Gastrocnemius medialis (tissue), 4 donors: ENCODE data around the gene SH3TC1. TPM values are rescaled to one million over a fixed set of nuclear protein-coding genes. Genes with fewer than 3 reads are reported as not detected.
A peak's percentile ranks its signal among the peaks of the same experiment; 100 is the strongest.

Experiments
- ATAC-seq, 2 donors: fragments of 150-250 bp; one replicate each; pipeline ENCODE4 v1.9.1; 2016
- DNase-seq, 2 donors: peaks; one replicate each; pipeline ENCODE4 v3.0.0-alpha.2; 2019
- H3K27ac ChIP-seq, 4 donors: fragments of 200-600 bp; sonication (generic); 1 replicate in 1 of 4; 2 replicates in 3 of 4; pipeline ENCODE4 v1.5.1; 2016 to 2018; ENCODE audit warnings: mild to moderate bottlenecking in 2 of 4, moderate library complexity in 1 of 4
- H3K27me3 ChIP-seq, 3 donors: fragments of 200-600 bp; sonication (generic) in 2 of 3; 1 replicate in 1 of 3; 2 replicates in 2 of 3; pipeline versions ENCODE4 v1.5.1 to v1.6.0; 2016 to 2019; ENCODE audit warnings: mild to moderate bottlenecking in 1 of 3, moderate library complexity in 1 of 3
- H3K36me3 ChIP-seq, 2 donors: fragments of 200-600 bp; sonication (generic) in 1 of 2; one replicate each; pipeline ENCODE4 v1.5.1; 2017 to 2018
- H3K4me1 ChIP-seq, 2 donors: fragments of 200-600 bp; sonication (generic) in 1 of 2; one replicate each; pipeline ENCODE4 v1.5.1; 2016 to 2017; ENCODE audit warnings: mild to moderate bottlenecking in 2 of 2
- H3K4me3 ChIP-seq, 4 donors: fragments of 200-600 bp; sonication (generic) in 3 of 4; 1 replicate in 1 of 4; 2 replicates in 3 of 4; pipeline ENCODE4 v1.5.1; 2016 to 2019; ENCODE audit warnings: mild to moderate bottlenecking in 2 of 4
- H3K9me3 ChIP-seq, 3 donors: fragments of 200-600 bp; sonication (generic) in 2 of 3; 1 replicate in 1 of 3; 2 replicates in 2 of 3; pipeline ENCODE4 v1.5.1; 2016 to 2019
- CTCF ChIP-seq, 5 experiments: fragments of 450-650 bp in 3 of 5; fragments of 200-600 bp in 2 of 5; sonication (generic) in 2 of 5; IDR thresholded peaks in 4 of 5; conservative IDR thresholded peaks in 1 of 5; 1 replicate in 4 of 5; 2 replicates in 1 of 5; pipeline ENCODE4 v1.5.1; 2016 to 2019; ENCODE audit warnings: antibody characterized with exemption in 5 of 5, mild to moderate bottlenecking in 3 of 5, moderate library complexity in 3 of 5
- POLR2A ChIP-seq, 2 donors: fragments of 450-650 bp; IDR thresholded peaks; one replicate each; pipeline ENCODE4 v1.6.1; 2017; ENCODE audit warnings: antibody characterized with exemption in 2 of 2, mild to moderate bottlenecking in 2 of 2, moderate library complexity in 2 of 2
- in situ Hi-C, 4 donors: fragments of 200-750 bp; cut with MboI; loops; one replicate each; pipeline versions ENCODE4 v1.15.0 to v1.8.0; 2017; ENCODE audit warnings: low sequenced_read_pairs in 4 of 4
- intact Hi-C: fragments of 100-400 bp; cut with DNase I; formaldehyde crosslinking; loops from one replicate; pipeline ENCODE4 v1.15.1; 2023; ENCODE audit warnings: low total_unique reads
- total RNA-seq, 4 donors: library from RNA; depleted of rRNA; stranded (reverse); fragments of >200 nt; gene quantifications; one replicate each; pipeline versions ENCODE4 v1.1.0 to v1.2.3, GENCODE V29; 2016

The SH3TC1 gene
- total RNA-seq, 4 donors from 2014 or later, result 2.9 to 8.5 (median 5.8) TPM

- no peaks in the 10 kb centered on the region for H3K36me3 ChIP-seq
- in situ Hi-C loops, result loop anchor here (5.0 kb wide), 2 partner anchors 157 to 162 kb away; no protein-coding TSS in a partner anchor
- H3K4me1 ChIP-seq, result peaks cover 8 to 15% of the 10 kb centered on the region in 2 donors
- H3K9me3 ChIP-seq, result no peaks in the 10 kb centered on the region
- intact Hi-C loops, result loop anchor here (5.0 kb wide), 1 partner anchor 347 kb away; the partner anchor contains the start of gene CPZ
- DNase-seq (no peak), ATAC-seq (no peak)
- TF ChIP-seq POLR2A (IDR thresholded peaks at IDR 0.05) (no peak), CTCF (IDR thresholded peaks at IDR 0.05 in 4 of 5, conservative IDR thresholded peaks at IDR 0.05 in 1 of 5) (no peak)
- no peak overlapping the region for H3K27ac ChIP-seq
- H3K27me3 ChIP-seq, result no peaks in the 10 kb centered on the region
- H3K4me3 ChIP-seq, result no peak overlapping the region
Observed at GRCh38 chr4:8244931-8245460, 45.9 kb downstream of the SH3TC1 start.

DNA sequence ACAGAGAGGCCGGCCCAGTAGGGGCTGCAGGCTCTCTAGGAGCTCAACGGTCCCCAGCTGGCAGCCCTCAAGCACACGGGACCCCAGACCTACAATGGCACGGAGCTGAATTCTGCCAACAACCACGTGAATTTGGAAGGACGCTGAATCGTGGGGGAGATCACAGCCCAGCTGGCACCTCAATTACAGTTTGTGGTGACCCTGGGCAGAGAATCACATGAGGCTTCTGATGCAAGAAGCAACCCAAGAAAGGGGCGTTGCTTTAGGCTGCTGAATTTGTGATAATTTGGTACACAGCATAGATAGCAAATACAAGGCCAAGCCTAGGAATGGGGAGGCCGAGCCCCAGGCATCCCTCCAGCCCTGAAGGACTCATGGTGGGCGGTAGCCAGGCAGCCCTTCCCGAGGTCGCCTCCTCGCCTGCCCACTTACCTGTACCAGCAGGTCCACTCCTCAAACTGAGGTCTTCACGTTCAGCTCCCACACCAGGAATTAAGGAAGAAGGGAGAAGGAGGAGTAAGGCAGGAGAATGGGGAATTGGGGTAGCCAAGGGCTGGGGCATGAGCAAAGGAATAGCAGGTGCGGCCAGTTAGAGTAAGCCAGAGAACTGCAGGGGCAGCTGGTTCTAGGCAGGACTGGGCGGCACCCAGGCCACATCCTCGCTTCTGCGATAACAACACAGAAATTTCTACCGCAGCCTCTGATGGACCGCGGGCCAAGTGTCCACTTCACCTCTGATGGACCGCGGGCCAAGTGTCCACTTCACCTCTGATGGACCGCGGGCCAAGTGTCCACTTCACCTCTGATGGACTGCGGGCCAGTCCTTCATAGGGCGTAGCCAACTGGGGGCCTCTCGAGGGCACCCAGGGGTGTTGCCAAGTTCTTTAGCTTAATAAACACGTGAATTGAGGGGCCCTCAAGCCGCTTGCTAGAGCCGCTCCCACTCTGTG is 47.1 kb downstream of the SH3TC1 start:
- TF ChIP-seq CTCF (IDR thresholded peaks at IDR 0.05 in 4 of 5, conservative IDR thresholded peaks at IDR 0.05 in 1 of 5), result no peak
- no peak for TF ChIP-seq POLR2A (IDR thresholded peaks at IDR 0.05)
- Histone ChIP-seq H3K9me3 (no peaks in the 10 kb centered on the region), H3K4me3 (no peak overlapping the region), H3K27ac (peak overlapping the region; percentile 56 to 68 (median 62)), H3K4me1 (peaks cover 8 to 15% of the 10 kb centered on the region in 2 donors), H3K36me3 (no peaks in the 10 kb centered on the region), H3K27me3 (no peaks in the 10 kb centered on the region)
- in situ Hi-C loops, result no loop called here
- DNase-seq (no peak), ATAC-seq (no peak)
- intact Hi-C loops, result no loop called here

GRCh38 chr4:8247047-8247930 is 48.2 kb downstream of the SH3TC1 start:
- Histone ChIP-seq H3K4me3 (no peak overlapping the region), H3K27ac (peak overlapping the region; percentile 56 to 68 (median 62)), H3K36me3 (no peaks in the 10 kb centered on the region), H3K27me3 (no peaks in the 10 kb centered on the region), H3K9me3 (no peaks in the 10 kb centered on the region), H3K4me1 (peaks cover 8 to 12% of the 10 kb centered on the region in 2 donors)
- peak; percentile 36 to 50 for ATAC-seq
- intact Hi-C loops (no loop called here), in situ Hi-C loops (no loop called here)
- peak in 1 of 2 donors; percentile 79 for DNase-seq
- TF ChIP-seq CTCF (IDR thresholded peaks at IDR 0.05 in 4 of 5, conservative IDR thresholded peaks at IDR 0.05 in 1 of 5) (no peak), POLR2A (IDR thresholded peaks at IDR 0.05) (no peak)

DNA sequence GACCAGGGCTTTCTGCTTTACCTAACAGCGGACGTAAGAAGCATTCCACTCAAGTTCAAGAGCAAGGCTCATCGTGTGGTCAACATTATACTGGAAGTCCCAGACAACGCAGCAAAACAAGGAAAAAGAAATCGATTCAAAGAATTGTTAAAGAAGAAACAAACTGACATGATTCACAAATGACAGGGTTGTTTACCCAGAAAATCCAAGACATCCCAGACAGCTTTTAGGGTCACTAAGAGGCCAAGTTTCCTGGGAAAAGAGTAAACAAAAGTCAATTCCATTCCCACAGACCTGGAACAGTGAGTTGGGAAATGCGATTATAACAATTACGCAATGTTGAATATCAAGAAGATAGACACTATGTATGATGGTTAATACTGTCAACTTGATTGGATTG is 49.0 kb downstream of the SH3TC1 start:
- Histone ChIP-seq H3K4me1 (peaks cover 0 to 5% of the 10 kb centered on the region in 2 donors), H3K36me3 (no peaks in the 10 kb centered on the region), H3K27ac (peak overlapping the region; percentile 56 to 68 (median 62)), H3K27me3 (no peaks in the 10 kb centered on the region), H3K9me3 (no peaks in the 10 kb centered on the region), H3K4me3 (no peak overlapping the region)
- DNase-seq, result no peak
- ATAC-seq, result peak; percentile 60 to 62
- TF ChIP-seq POLR2A (IDR thresholded peaks at IDR 0.05), result no peak
- TF ChIP-seq CTCF (IDR thresholded peaks at IDR 0.05 in 4 of 5, conservative IDR thresholded peaks at IDR 0.05 in 1 of 5), result no peak
- in situ Hi-C loops (no loop called here), intact Hi-C loops (no loop called here)
